ENCODE data around the gene CYP2S1. TPM values are rescaled to one million over a fixed set of nuclear protein-coding genes. Genes with fewer than 3 reads are reported as not detected.
"Not testable (repeated sequence)": the region's sequence is repeated elsewhere in the genome, so short reads cannot be mapped to it uniquely, and the experiment has no call there.

The CYP2S1 gene
- total RNA-seq, 2 donors from 2014 or later = 1.1 to 4.2 TPM

GRCh38 chr19:41172297-41173164, 20.5 kb upstream of the CYP2S1 start:
- no peaks in the 10 kb centered on the region for H3K9me3 ChIP-seq
- intact Hi-C loops (cut with DNase I) = no loop called here
- no peaks in the 10 kb centered on the region for H3K36me3 ChIP-seq
- no peak for DNase-seq (ENCODE audit: low spot score)
- TF ChIP-seq POLR2AphosphoS5 (IDR thresholded peaks at IDR 0.05) = no peak
- no peak for TF ChIP-seq POLR2A (IDR thresholded peaks at IDR 0.05)
- TF ChIP-seq, protein P1, sequence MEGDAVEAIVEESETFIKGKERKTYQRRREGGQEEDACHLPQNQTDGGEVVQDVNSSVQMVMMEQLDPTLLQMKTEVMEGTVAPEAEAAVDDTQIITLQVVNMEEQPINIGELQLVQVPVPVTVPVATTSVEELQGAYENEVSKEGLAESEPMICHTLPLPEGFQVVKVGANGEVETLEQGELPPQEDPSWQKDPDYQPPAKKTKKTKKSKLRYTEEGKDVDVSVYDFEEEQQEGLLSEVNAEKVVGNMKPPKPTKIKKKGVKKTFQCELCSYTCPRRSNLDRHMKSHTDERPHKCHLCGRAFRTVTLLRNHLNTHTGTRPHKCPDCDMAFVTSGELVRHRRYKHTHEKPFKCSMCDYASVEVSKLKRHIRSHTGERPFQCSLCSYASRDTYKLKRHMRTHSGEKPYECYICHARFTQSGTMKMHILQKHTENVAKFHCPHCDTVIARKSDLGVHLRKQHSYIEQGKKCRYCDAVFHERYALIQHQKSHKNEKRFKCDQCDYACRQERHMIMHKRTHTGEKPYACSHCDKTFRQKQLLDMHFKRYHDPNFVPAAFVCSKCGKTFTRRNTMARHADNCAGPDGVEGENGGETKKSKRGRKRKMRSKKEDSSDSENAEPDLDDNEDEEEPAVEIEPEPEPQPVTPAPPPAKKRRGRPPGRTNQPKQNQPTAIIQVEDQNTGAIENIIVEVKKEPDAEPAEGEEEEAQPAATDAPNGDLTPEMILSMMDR (IDR thresholded peaks at IDR 0.05) = no peak
- no peak overlapping the region for H3K27ac ChIP-seq
- no peaks in the 10 kb centered on the region for H3K27me3 ChIP-seq (replicated peaks; ENCODE audit: insufficient read depth)
- WGBS = 82% methylated on average over 6 of the region's 6 CpGs
- no peaks in the 10 kb centered on the region for H3K4me1 ChIP-seq (replicated peaks)
- H3K4me3 ChIP-seq = no peak overlapping the region

GRCh38 chr19:41174297-41174928, 18.6 kb upstream of the CYP2S1 start:
- Histone ChIP-seq H3K4me3 (no peak overlapping the region), H3K4me1 (replicated peaks) (no peaks in the 10 kb centered on the region), H3K27me3 (replicated peaks; ENCODE audit: insufficient read depth) (no peaks in the 10 kb centered on the region), H3K36me3 (no peaks in the 10 kb centered on the region), H3K27ac (no peak overlapping the region), H3K9me3 (no peaks in the 10 kb centered on the region)
- no peak for DNase-seq (ENCODE audit: low spot score)
- TF ChIP-seq POLR2A (IDR thresholded peaks at IDR 0.05) = no peak
- TF ChIP-seq, protein P1 (IDR thresholded peaks at IDR 0.05) = no peak
- TF ChIP-seq POLR2AphosphoS5 (IDR thresholded peaks at IDR 0.05) = no peak
- WGBS = 66% methylated on average over 15 of the region's 15 CpGs
- intact Hi-C loops (cut with DNase I) = no loop called here

DNA sequence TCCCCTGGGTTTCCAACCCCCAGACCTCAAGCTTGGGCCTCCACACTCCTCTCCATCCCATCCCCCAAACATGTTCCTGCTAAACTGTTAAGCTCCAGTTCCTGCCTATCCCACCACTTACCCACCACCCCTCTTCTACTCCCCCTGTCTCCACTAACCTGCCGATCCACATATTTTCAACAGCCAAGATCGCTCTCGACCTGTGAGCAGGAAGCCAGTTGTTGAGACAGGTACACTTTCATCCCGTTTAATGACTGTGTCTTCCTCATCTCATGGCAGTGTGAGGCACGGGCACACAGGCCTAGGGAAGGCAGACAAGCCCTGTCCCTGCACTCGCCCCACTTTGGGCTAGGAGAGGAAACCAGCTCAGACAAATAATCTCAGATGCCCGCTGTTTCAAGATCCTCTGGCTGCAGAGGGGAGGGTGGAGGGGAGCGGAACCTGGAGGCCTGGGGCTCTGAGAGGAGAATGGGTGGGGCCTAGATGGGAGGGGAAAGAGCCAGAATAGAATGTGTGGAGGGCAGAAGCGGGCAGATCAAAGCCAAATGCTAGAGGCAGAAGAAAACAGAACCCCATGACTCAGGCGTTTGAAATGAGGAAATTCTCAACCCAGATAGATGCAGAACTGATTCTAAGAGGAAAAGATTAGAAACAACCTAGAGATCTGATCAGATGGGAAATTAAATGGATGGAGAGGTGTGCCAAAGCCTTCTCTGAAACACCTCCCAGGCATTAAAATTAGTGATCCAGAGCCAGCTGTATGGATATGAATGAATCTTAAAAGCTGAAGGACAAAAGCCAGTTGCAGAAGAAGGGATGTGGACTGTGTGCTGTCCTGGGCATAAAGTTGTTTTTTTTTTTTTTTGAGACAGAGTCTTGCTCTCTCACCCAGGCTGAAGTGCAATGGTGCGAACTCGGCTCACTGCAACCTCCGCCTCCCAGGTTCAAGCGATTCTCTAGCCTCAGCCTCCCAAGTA, 16.9 kb upstream of the CYP2S1 start:
- TF ChIP-seq, protein P1 (IDR thresholded peaks at IDR 0.05) = no peak
- peak; percentile 40 for TF ChIP-seq POLR2AphosphoS5 (IDR thresholded peaks at IDR 0.05)
- no peak for TF ChIP-seq POLR2A (IDR thresholded peaks at IDR 0.05)

DNA sequence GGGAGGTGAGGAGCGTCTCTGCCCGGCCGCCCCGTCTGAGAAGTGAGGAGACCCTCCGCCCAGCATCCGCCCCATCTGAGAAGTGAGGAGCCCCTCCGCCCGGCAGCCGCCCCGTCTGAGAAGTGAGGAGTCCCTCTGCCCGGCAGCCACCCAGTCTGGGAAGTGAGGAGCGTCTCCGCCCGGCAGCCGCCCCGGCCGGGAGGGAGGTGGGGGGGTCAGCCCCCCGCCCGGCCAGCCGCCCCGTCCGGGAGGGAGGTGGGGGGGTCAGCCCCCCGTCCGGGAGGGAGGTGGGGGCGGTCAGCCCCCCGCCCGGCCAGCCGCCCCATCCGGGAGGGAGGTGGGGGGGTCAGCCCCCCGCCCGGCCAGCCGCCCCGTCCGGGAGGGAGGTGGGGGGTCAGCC, 12.8 kb upstream of the CYP2S1 start:
- DNase-seq (ENCODE audit: low spot score); H3K4me1 ChIP-seq (replicated peaks); H3K36me3 ChIP-seq; H3K27ac ChIP-seq; H3K27me3 ChIP-seq (replicated peaks; ENCODE audit: insufficient read depth); intact Hi-C loops (cut with DNase I); H3K4me3 ChIP-seq; H3K9me3 ChIP-seq: not testable (repeated sequence)
- 97% methylated on average over 15 of the region's 34 CpGs for WGBS

More for the DNA sequence above, 16.9 kb upstream of the CYP2S1 start:
- H3K4me3 ChIP-seq = no peak overlapping the region
- no peaks in the 10 kb centered on the region for H3K27me3 ChIP-seq (replicated peaks; ENCODE audit: insufficient read depth)
- H3K9me3 ChIP-seq = no peaks in the 10 kb centered on the region
- H3K27ac ChIP-seq = peak overlapping the region in 1 of 2 donors; percentile 48
- no peaks in the 10 kb centered on the region for H3K4me1 ChIP-seq (replicated peaks)
- intact Hi-C loops (cut with DNase I) = no loop called here
- peak; percentile 74 for DNase-seq (ENCODE audit: low spot score)
- H3K36me3 ChIP-seq = no peaks in the 10 kb centered on the region
- 17% methylated on average over 14 of the region's 14 CpGs for WGBS

Data from prostate gland (tissue), 2 donors.